Body of pancreas (tissue), 4 donors: ENCODE data around the gene CNTNAP3.
"Not testable (repeated sequence)": the region's sequence is repeated elsewhere in the genome, so short reads cannot be mapped to it uniquely, and the experiment has no call there.

Source experiments
- CTCF ChIP-seq, 7 experiments: fragments of 450-650 bp in 4 of 7; fragments of 200-600 bp in 3 of 7; sonication (generic) in 3 of 7; IDR thresholded peaks; one replicate each; pipeline ENCODE4 v1.5.1; 2016 to 2019; ENCODE audit warnings: antibody characterized with exemption in 7 of 7
- POLR2A ChIP-seq, 3 donors: fragments of 450-650 bp; IDR thresholded peaks; one replicate each; pipeline ENCODE4 v1.6.1; 2016; ENCODE audit warnings: antibody characterized with exemption in 3 of 3, mild to moderate bottlenecking in 2 of 3

DNA sequence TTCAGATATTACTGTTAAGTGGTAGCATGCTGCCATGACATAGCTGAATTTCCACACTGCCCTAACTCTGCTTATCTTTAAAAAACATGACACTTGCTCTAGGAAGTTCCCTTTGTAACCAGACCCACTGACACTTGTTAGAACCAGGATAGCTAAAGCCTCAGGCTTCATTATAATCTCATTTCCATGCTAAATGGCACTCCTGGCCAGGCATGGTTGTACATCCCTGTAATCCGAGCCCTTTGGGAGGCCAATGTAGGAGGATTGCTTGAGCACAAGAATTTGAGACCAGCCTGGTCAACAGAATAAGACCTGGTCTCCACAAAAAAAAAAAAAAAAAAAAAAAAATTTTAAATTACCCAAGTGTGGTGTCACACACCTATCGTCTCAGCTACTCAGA is 254.1 kb downstream of the CNTNAP3 start:
- TF ChIP-seq CTCF, POLR2A (IDR thresholded peaks at IDR 0.05): not testable (repeated sequence)
